ENCODE data around the gene ARFGEF3.

The ARFGEF3 gene

DNA sequence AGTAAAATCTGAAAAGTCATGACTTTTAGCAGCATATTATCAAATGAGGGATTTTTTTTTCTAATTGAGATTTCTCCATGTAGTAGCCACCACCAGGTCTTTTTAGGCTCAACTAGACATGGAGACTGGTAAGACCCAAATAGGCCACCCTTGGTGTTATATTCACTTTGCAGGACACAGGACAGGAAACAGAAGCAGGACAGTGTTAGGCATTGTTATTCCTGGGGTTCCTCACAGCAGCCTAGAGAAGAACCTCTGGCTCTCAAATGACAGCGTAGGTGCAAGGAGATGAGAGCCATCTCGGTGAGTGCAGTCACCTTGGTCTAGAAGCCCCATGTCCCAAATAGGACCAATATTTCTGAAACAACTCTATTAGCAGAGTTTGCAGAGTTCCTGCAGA, 75.7 kb downstream of the ARFGEF3 start:
- TF ChIP-seq CTCF (IDR thresholded peaks at IDR 0.05; ENCODE audit: extremely low read depth, insufficient read depth, missing control alignments): no peak
- no peak for DNase-seq (ENCODE audit: low spot score)
- in situ Hi-C loops (cut with MboI; ENCODE audit: low pct_unique_long_range_greater_than_20kb, low sequenced_read_pairs, unreplicated experiment): no loop called here

DNA sequence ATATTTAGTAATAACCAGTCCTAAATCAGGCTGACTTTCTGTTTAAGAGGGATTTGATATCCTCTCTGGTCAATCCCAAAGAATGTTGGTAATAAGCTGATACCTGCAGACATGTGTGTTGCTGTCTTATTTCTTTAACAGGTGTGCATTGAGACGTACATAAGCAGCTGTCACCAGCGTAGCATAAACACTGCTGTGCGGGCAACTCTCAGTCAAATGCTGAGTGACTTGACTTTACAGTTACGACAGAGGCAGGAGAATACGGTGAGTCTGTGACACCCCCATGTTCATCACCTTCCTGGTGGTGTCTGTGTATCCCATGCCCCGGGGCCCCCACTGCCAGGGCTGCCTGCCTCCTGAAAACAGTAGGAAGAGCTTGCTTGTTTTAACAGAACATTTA, 76.6 kb downstream of the ARFGEF3 start:
- no peak for TF ChIP-seq CTCF (IDR thresholded peaks at IDR 0.05; ENCODE audit: extremely low read depth, insufficient read depth, missing control alignments)
- no peak for DNase-seq (ENCODE audit: low spot score)
- in situ Hi-C loops (cut with MboI; ENCODE audit: low pct_unique_long_range_greater_than_20kb, low sequenced_read_pairs, unreplicated experiment): no loop called here

DNA sequence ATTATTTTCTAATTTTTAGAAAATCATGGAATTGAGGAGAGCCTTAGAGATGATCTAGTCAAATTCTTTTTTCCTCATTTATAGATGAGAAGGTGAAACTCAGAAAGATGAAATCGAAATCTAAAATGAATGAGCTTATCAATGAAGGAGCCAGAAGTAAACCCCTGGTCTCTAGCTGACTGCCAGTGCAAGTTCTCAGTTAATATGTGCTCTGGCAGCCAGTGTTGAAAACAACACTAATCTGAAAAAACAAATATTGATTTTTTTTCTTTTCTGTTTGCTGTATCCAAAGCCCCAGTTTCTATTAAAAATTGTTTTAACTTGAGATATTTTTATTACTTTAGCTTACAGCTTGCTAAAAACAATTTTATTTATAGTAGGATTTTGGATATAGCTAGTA, 78.0 kb downstream of the ARFGEF3 start:
- no peak for TF ChIP-seq CTCF (IDR thresholded peaks at IDR 0.05; ENCODE audit: extremely low read depth, insufficient read depth, missing control alignments)
- in situ Hi-C loops (cut with MboI; ENCODE audit: low pct_unique_long_range_greater_than_20kb, low sequenced_read_pairs, unreplicated experiment): no loop called here
- DNase-seq (ENCODE audit: low spot score): no peak

DNA sequence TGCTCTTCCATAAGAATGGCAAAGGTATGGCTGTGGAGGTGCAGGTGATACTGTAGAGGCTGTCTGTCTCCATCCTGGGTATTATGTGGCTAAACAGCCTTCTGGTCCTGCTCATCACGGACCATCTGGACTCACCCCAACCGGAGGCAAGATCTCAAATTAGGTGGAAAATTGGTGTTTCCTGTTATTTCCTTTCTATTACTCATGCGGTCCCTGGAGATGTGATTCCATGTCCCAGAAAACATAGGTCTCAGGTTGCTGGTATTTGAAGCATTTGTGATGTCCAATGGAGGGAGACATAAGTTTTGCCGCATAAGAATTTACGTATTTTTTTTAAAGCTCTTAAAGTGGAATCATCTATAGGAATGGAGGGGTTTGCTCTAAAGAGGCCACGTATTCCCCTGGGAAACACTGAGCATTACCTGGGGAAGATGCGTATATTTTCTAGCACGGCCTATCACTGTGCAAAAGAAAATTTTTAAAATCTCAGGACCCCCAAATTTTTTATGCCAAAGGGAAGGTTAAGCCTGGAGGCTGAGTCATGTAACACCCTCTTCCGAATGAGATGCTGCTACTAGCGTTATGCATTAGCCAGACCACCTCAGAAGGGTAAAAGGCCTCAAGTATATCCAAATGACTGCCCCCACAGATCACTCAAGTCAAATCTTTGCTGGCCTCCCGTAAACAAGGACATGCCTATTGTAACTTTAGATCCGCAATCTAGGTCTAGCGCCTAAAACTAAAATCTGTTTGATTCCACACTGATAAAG, 78.9 kb downstream of the ARFGEF3 start:
- TF ChIP-seq CTCF (IDR thresholded peaks at IDR 0.05; ENCODE audit: extremely low read depth, insufficient read depth, missing control alignments): no peak
- DNase-seq (ENCODE audit: low spot score): no peak
- in situ Hi-C loops (cut with MboI; ENCODE audit: low pct_unique_long_range_greater_than_20kb, low sequenced_read_pairs, unreplicated experiment): no loop called here

GRCh38 chr6:138241381-138241780, 79.6 kb downstream of the ARFGEF3 start:
- in situ Hi-C loops (cut with MboI; ENCODE audit: low pct_unique_long_range_greater_than_20kb, low sequenced_read_pairs, unreplicated experiment): no loop called here
- no peak for DNase-seq (ENCODE audit: low spot score)
- no peak for TF ChIP-seq CTCF (IDR thresholded peaks at IDR 0.05; ENCODE audit: extremely low read depth, insufficient read depth, missing control alignments)

GRCh38 chr6:138241934-138242333, 80.2 kb downstream of the ARFGEF3 start:
- DNase-seq (ENCODE audit: low spot score): no peak
- in situ Hi-C loops (cut with MboI; ENCODE audit: low pct_unique_long_range_greater_than_20kb, low sequenced_read_pairs, unreplicated experiment): no loop called here

More at GRCh38 chr6:138241934-138242333, 80.2 kb downstream of the ARFGEF3 start:
- no peak for TF ChIP-seq CTCF (IDR thresholded peaks at IDR 0.05; ENCODE audit: extremely low read depth, insufficient read depth, missing control alignments)

All from GM13977 (cell line).